ENCODE data around the gene NFE2L3.

- no peak for TF ChIP-seq GATA3 (IDR thresholded peaks at IDR 0.05; ENCODE audit: low read depth, low read length)
- TF ChIP-seq GATA2 (IDR thresholded peaks at IDR 0.05; ENCODE audit: low read depth, low read length), result no peak
Measured at GRCh38 chr7:26188206-26188956, 36.4 kb downstream of the NFE2L3 start.

All from SH-SY5Y (cell line).